A549 (cell line): Measurements from ENCODE around the gene APBB2. TPM values are rescaled to one million over a fixed set of nuclear protein-coding genes. Genes with fewer than 3 reads are reported as not detected.

Source experiments
- ATAC-seq, 2 experiments: fragments of 200-7000 bp in 1 of 2; fragments of >200 bp in 1 of 2; cut with Nextera tagmentation in 1 of 2; cut with Tn5 transposase in 1 of 2; 3 replicates each; pipeline versions ENCODE4 v1.8.0 to v1.9.1; 2018 to 2020; ENCODE audit warnings: mild to moderate bottlenecking in 1 of 2, moderate library complexity in 1 of 2
- CTCF ChIA-PET: fragments of 300-600 bp; sonication (Branson Sonifier 250); formaldehyde crosslinking; extraction: SDS; loops from one replicate; lab custom pipeline; 2021; ENCODE audit warnings: antibody characterized with exemption, inconsistent platforms; lab: Yijun Ruan, JAX
- POLR2A ChIA-PET: fragments of 350-600 bp; formaldehyde crosslinking; extraction: SDS; loops from one replicate; lab custom pipeline; 2021; ENCODE audit warnings: antibody characterized with exemption, inconsistent platforms; lab: Yijun Ruan, JAX
- DNase-seq, 2 experiments: peaks; one replicate each; pipeline versions ENCODE4 v3.0.0 to v3.0.0-alpha.2; 2011 to 2016; ENCODE audit warnings: low read depth in 1 of 2, low spot score in 1 of 2
- FAIRE-seq: peaks from 2 replicates; lab custom pipeline; 2011; peaks lifted over from hg19 to GRCh38; lab: Jason Lieb, UNC
- H3K27ac ChIP-seq, 2 experiments: fragments of >200 bp; sonication (Bioruptor Twin); formaldehyde crosslinking; 3 replicates each; pipeline ENCODE4 v1.5.1; 2016 to 2017
- H3K4me1 ChIP-seq: fragments of >200 bp; sonication (Bioruptor Twin); formaldehyde crosslinking; 3 replicates; pipeline ENCODE4 v1.6.1; 2016
- H3K4me2 ChIP-seq: fragments of >200 bp; sonication (Bioruptor Twin); formaldehyde crosslinking; 3 replicates; pipeline ENCODE4 v1.6.1; 2016
- H3K4me3 ChIP-seq: fragments of >200 bp; sonication (Bioruptor Twin); formaldehyde crosslinking; 3 replicates; pipeline ENCODE4 v1.5.1; 2016
- H3K9me3 ChIP-seq: fragments of >200 bp; sonication (Bioruptor Twin); formaldehyde crosslinking; 3 replicates; pipeline ENCODE4 v1.6.1; 2016
- CBX2 ChIP-seq: fragments of 200-600 bp; sonication (generic); IDR thresholded peaks from 2 replicates; pipeline ENCODE4 v1.6.1; 2016; ENCODE audit warnings: low read depth, mild to moderate bottlenecking, borderline replicate concordance
- EHMT2 ChIP-seq: fragments of 200-600 bp; sonication (generic); IDR thresholded peaks from 2 replicates; pipeline ENCODE4 v1.6.1; 2016; ENCODE audit warnings: antibody characterized with exemption, low read depth, mild to moderate bottlenecking, moderate library complexity
- FOSB ChIP-seq: fragments of 250-450 bp; sonication (Bioruptor Pico); IDR thresholded peaks from 2 replicates; pipeline ENCODE4 v1.5.0; 2020; ENCODE audit warnings: mild to moderate bottlenecking, moderate library complexity
- FOXS1 ChIP-seq: fragments of 250-450 bp; sonication (Bioruptor Pico); IDR thresholded peaks from 2 replicates; pipeline ENCODE4 v1.5.0; 2020; ENCODE audit warnings: mild to moderate bottlenecking, moderate library complexity
- HDAC2 ChIP-seq: fragments of 200-600 bp; sonication (generic); IDR thresholded peaks from 2 replicates; pipeline ENCODE4 v1.6.1; 2016
- HOXB13 ChIP-seq: fragments of 250-450 bp; sonication (Bioruptor Pico); IDR thresholded peaks from 2 replicates; pipeline ENCODE4 v1.5.0; 2020; ENCODE audit warnings: low read depth, mild to moderate bottlenecking, moderate library complexity
- JUN ChIP-seq, 2 experiments: fragments of >200 bp; sonication (Bioruptor Twin); formaldehyde crosslinking; IDR thresholded peaks; 2 replicates in 1 of 2; 3 replicates in 1 of 2; pipeline ENCODE4 v1.6.1; 2016 to 2017
- JUNB ChIP-seq: fragments of >200 bp; sonication (Bioruptor Twin); formaldehyde crosslinking; IDR thresholded peaks from 2 replicates; pipeline ENCODE4 v1.6.1; 2016
- KDM5A ChIP-seq: fragments of 200-600 bp; sonication (generic); IDR thresholded peaks from 2 replicates; pipeline ENCODE4 v1.6.1; 2016; ENCODE audit warnings: antibody characterized with exemption, mild to moderate bottlenecking
- NFE2L2 ChIP-seq: fragments of 150-350 bp; conservative IDR thresholded peaks from 2 replicates; pipeline ENCODE4 v1.6.1; 2014; ENCODE audit warnings: low read length
- NPAS2 ChIP-seq: fragments of 250-450 bp; sonication (Bioruptor Pico); IDR thresholded peaks from 2 replicates; pipeline ENCODE4 v1.8.0; 2022; ENCODE audit warnings: mild to moderate bottlenecking, moderate library complexity, borderline replicate concordance
- POLR2AphosphoS2 ChIP-seq: conservative IDR thresholded peaks from 2 replicates; pipeline ENCODE4 v1.6.1; 2012; ENCODE audit warnings: low read length, improper control_type of control experiment, inconsistent platforms
- RARB ChIP-seq: fragments of 250-450 bp; sonication (Bioruptor Pico); IDR thresholded peaks from 2 replicates; pipeline ENCODE4 v1.8.0; 2021; ENCODE audit warnings: mild to moderate bottlenecking, moderate library complexity
- RNF2 ChIP-seq: fragments of 200-600 bp; sonication (generic); IDR thresholded peaks from 2 replicates; pipeline ENCODE4 v1.6.1; 2016; ENCODE audit warnings: low read depth, mild to moderate bottlenecking, antibody characterized with exemption, moderate library complexity, borderline replicate concordance
- SREBF2 ChIP-seq: fragments of 450-650 bp; IDR thresholded peaks from 2 replicates; pipeline ENCODE4 v1.6.1; 2014; ENCODE audit warnings: mild to moderate bottlenecking, moderate library complexity
- TP53 ChIP-seq: fragments of 250-450 bp; sonication (Bioruptor Pico); IDR thresholded peaks from 2 replicates; pipeline ENCODE4 v1.5.0; 2021; ENCODE audit warnings: mild to moderate bottlenecking, moderate library complexity
- WGBS: methylation state at CpG from one replicate; pipeline ENCODE4 v1.1.6; 2017; ENCODE audit errors: missing lambda C conversion rate; 5-methylcytosine and 5-hydroxymethylcytosine counted together
- polyA plus RNA-seq, 4 experiments: library from polyadenylated mRNA; depleted of rRNA in 3 of 4; stranded (reverse); fragments of >200 nt; fragmentation: RNase III in 1 of 4; extraction: RNeasy Plus Mini Kit Qiagen cat#74134 plus additional on column Dnase treatment in 1 of 4; gene quantifications; 2 replicates in 3 of 4; 3 replicates in 1 of 4; pipeline ENCODE4 v1.2.3, GENCODE V29; 2011 to 2017
- TF ChIP-seq, protein P1 (sequence below): fragments of >200 bp; sonication (Bioruptor Twin); formaldehyde crosslinking; IDR thresholded peaks from 2 replicates; pipeline ENCODE4 v1.6.1; 2016
- TF ChIP-seq, protein P2 (sequence below): fragments of 200-600 bp; sonication (generic); IDR thresholded peaks from 2 replicates; pipeline ENCODE4 v1.6.1; 2016; ENCODE audit warnings: antibody characterized with exemption, mild to moderate bottlenecking, moderate library complexity
- TF ChIP-seq, protein P3 (sequence below): IDR thresholded peaks from 2 replicates; pipeline ENCODE4 v1.6.1; 2012
- TF ChIP-seq, protein P4 (sequence below): fragments of >200 bp; sonication (Bioruptor Twin); formaldehyde crosslinking; IDR thresholded peaks from 3 replicates; pipeline ENCODE4 v1.5.1; 2016

The APBB2 gene
- polyA plus RNA-seq, 2 of the 4 experiments (the other 2 are of a cell fraction): 8.3 to 31.9 TPM

DNA sequence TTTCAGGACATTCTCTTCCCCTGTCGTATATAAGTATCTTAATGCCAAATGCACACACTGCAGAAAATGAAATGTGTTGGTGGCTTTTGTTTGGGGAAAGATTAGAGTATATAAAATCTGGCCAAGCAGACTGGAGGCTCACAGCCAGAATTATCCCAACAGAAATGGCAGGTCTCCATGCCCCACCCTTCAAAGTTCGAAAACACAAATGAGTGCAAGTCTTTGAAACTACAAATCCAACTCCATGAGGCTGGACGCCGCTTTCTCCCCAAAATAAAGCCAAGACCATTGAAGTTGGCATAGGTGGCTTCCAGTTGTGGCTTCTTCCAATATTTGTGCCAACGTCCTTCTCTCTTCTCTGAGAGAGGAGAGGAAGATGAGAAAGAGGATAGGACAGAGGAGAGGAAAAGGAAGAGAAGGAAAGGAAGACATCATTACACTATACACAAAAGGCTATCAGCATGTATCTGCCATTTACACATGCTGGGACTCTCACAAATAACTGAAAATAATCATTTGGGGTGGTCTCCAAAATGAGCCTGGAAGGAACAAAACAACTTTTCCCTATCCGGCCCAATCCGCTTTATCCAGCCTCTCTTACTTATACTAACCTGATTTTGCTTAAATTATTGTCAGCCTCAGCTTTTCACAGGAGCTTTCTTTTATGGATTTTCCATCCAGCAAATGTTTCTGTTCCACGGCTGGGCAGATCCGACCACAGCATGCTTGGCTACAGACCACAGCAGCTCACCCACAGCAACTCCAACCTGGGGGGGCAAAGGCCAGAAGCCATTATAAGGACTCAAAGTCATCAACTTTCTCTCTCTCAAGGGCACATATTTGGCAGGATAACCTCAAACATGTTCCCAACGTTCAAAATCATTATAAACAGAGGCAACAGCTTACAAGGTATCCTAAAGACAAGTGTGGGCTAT lies 71.7 kb downstream of the APBB2 start:
- CTCF ChIA-PET: interaction anchor here (1.9 kb wide), 1 partner anchor 11 kb away, joined by 4 read pairs; no protein-coding TSS in a partner anchor
- POLR2A ChIA-PET: no interaction called here
- WGBS: 74% methylated on average over 10 of the region's 10 CpGs
- H3K27ac ChIP-seq: peak overlapping the region; percentile 43 to 73; a peak in 5 of 6 replicates
- no peak overlapping the region for H3K4me3 ChIP-seq
- H3K4me1 ChIP-seq: peaks cover 44% of the 10 kb centered on the region
- no peaks in the 10 kb centered on the region for H3K9me3 ChIP-seq
- no peak for TF ChIP-seq HDAC2
- no peak for TF ChIP-seq RARB (CRISPR knock-in tag)
- no peak for TF ChIP-seq NPAS2 (CRISPR knock-in tag)
- no peak for TF ChIP-seq EHMT2
- TF ChIP-seq POLR2AphosphoS2: no peak
- TF ChIP-seq, protein P1, sequence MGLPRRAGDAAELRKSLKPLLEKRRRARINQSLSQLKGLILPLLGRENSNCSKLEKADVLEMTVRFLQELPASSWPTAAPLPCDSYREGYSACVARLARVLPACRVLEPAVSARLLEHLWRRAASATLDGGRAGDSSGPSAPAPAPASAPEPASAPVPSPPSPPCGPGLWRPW: no peak
- TF ChIP-seq, protein P2, sequence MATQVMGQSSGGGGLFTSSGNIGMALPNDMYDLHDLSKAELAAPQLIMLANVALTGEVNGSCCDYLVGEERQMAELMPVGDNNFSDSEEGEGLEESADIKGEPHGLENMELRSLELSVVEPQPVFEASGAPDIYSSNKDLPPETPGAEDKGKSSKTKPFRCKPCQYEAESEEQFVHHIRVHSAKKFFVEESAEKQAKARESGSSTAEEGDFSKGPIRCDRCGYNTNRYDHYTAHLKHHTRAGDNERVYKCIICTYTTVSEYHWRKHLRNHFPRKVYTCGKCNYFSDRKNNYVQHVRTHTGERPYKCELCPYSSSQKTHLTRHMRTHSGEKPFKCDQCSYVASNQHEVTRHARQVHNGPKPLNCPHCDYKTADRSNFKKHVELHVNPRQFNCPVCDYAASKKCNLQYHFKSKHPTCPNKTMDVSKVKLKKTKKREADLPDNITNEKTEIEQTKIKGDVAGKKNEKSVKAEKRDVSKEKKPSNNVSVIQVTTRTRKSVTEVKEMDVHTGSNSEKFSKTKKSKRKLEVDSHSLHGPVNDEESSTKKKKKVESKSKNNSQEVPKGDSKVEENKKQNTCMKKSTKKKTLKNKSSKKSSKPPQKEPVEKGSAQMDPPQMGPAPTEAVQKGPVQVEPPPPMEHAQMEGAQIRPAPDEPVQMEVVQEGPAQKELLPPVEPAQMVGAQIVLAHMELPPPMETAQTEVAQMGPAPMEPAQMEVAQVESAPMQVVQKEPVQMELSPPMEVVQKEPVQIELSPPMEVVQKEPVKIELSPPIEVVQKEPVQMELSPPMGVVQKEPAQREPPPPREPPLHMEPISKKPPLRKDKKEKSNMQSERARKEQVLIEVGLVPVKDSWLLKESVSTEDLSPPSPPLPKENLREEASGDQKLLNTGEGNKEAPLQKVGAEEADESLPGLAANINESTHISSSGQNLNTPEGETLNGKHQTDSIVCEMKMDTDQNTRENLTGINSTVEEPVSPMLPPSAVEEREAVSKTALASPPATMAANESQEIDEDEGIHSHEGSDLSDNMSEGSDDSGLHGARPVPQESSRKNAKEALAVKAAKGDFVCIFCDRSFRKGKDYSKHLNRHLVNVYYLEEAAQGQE: no peak
- TF ChIP-seq TP53: no peak
- no peak for TF ChIP-seq RNF2
- TF ChIP-seq, protein P3, sequence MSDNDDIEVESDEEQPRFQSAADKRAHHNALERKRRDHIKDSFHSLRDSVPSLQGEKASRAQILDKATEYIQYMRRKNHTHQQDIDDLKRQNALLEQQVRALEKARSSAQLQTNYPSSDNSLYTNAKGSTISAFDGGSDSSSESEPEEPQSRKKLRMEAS: no peak
- no peak for TF ChIP-seq CBX2
- no peak for ATAC-seq
- no peak for FAIRE-seq
- peak overlapping the region; percentile 36 for H3K4me2 ChIP-seq
- DNase-seq: no peak

DNA sequence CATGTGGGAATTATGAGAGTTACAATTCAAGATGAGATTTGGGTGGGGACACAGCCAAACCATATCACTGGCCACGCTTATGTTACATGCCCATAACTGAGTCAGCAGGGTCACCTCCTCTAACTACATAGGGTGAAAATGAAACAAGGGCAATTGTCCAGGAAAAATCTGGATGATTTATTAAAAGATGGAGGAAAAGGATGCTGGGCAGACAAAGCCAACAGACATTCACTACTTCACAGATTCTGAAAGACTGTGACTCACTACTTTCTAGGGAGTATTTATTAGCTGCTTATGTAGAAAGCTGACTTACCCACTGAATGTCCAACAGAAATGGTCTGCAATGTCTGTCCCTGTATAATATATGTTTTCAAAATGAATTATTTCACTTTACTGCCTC lies 72.4 kb downstream of the APBB2 start:
- H3K4me3 ChIP-seq: no peak overlapping the region
- ATAC-seq (no peak), DNase-seq (peak in 1 of 2 experiments; percentile 19), FAIRE-seq (no peak)
- ChIA-PET CTCF (no interaction called here), POLR2A (no interaction called here)
- WGBS: 58% methylated on average over 1 of the region's 1 CpG
- no peak for TF ChIP-seq FOSB
- TF ChIP-seq NFE2L2: no peak
- TF ChIP-seq, protein P4, sequence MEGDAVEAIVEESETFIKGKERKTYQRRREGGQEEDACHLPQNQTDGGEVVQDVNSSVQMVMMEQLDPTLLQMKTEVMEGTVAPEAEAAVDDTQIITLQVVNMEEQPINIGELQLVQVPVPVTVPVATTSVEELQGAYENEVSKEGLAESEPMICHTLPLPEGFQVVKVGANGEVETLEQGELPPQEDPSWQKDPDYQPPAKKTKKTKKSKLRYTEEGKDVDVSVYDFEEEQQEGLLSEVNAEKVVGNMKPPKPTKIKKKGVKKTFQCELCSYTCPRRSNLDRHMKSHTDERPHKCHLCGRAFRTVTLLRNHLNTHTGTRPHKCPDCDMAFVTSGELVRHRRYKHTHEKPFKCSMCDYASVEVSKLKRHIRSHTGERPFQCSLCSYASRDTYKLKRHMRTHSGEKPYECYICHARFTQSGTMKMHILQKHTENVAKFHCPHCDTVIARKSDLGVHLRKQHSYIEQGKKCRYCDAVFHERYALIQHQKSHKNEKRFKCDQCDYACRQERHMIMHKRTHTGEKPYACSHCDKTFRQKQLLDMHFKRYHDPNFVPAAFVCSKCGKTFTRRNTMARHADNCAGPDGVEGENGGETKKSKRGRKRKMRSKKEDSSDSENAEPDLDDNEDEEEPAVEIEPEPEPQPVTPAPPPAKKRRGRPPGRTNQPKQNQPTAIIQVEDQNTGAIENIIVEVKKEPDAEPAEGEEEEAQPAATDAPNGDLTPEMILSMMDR: no peak
- 0 out of 2 replicates have a peak, but pooled peaks have one; percentile 15 for TF ChIP-seq JUNB
- peak overlapping the region; percentile 36; the same call in 1 of the 3 replicates for H3K4me2 ChIP-seq
- peak overlapping the region; percentile 43 to 73; a peak in 4 of 6 replicates for H3K27ac ChIP-seq
- H3K4me1 ChIP-seq: peaks cover 37% of the 10 kb centered on the region
- H3K9me3 ChIP-seq: no peaks in the 10 kb centered on the region

DNA sequence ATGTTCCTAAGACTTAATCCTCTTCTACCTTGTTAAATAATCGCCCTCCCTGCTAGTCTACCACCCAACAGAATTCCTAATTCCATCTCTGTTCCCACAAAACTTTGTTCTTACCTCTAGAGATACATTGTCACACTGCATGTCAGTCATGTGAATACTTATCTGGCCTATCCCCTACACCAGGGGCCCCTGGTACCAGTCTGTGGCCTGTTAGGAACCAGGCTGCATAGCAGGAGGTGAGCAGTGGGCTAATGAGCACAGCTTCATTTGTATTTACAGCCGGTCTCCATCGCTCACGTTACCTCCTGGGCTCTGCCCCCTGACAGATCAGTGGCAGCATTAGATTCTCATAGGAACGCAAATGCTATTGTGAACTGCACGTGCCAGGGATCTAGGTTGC lies 73.9 kb downstream of the APBB2 start:
- no peaks in the 10 kb centered on the region for H3K9me3 ChIP-seq
- H3K4me3 ChIP-seq: no peak overlapping the region
- 95% methylated on average over 6 of the region's 6 CpGs for WGBS
- TF ChIP-seq JUN (IDR thresholded peaks at IDR 0.05) (no peak), SREBF2 (no peak), KDM5A (no peak), HDAC2 (no peak), JUNB (no peak), HOXB13 (CRISPR knock-in tag) (no peak), FOXS1 (CRISPR knock-in tag) (no peak)
- TF ChIP-seq, protein P3: no peak
- DNase-seq: no peak
- H3K4me1 ChIP-seq: peaks cover 31% of the 10 kb centered on the region
- H3K27ac ChIP-seq: no peak overlapping the region
- ATAC-seq: no peak
- ChIA-PET POLR2A (no interaction called here), CTCF (no interaction called here)
- no peak overlapping the region for H3K4me2 ChIP-seq
- no peak for FAIRE-seq
